GM10266 (cell line): Measurements from ENCODE around the gene OR6V1.

Experiments used
- DNase-seq: peaks from one replicate; pipeline ENCODE4 v3.0.0; 2012; ENCODE audit errors: extremely low spot score
- CTCF ChIP-seq: IDR thresholded peaks from 2 replicates; pipeline ENCODE4 v1.5.1; 2012; ENCODE audit warnings: mild to moderate bottlenecking, low read depth; ENCODE audit not compliant: control insufficient read depth, insufficient read depth; ENCODE audit errors: missing control alignments

Gene OR6V1

GRCh38 chr7:143023047-143023446 lies 29.1 kb upstream of the OR6V1 start:
- TF ChIP-seq CTCF = no peak
- DNase-seq = no peak

- TF ChIP-seq CTCF = no peak
- DNase-seq = no peak
Measured at GRCh38 chr7:143025371-143025770, 26.8 kb upstream of the OR6V1 start.

- no peak for DNase-seq
- TF ChIP-seq CTCF = no peak
Measured at GRCh38 chr7:143027032-143027431, 25.1 kb upstream of the OR6V1 start, which contains the start of gene OR9A2. Gene OR9A2, minus strand, starts transcription at chr7:143027132. Its CDS starts 0 bp downstream, at chr7:143027132.

GRCh38 chr7:143027683-143028082 lies 24.5 kb upstream of the OR6V1 start:
- no peak for DNase-seq
- no peak for TF ChIP-seq CTCF

GRCh38 chr7:143038635-143039034 lies 13.5 kb upstream of the OR6V1 start:
- no peak for TF ChIP-seq CTCF
- no peak for DNase-seq

- TF ChIP-seq CTCF = no peak
- no peak for DNase-seq
Measured at GRCh38 chr7:143040209-143040715, 11.9 kb upstream of the OR6V1 start.

GRCh38 chr7:143041346-143041745 lies 10.8 kb upstream of the OR6V1 start:
- no peak for DNase-seq
- no peak for TF ChIP-seq CTCF
